GM21515 (cell line): ENCODE results near the gene CFAP65.

ENCODE experiments used
- ATAC-seq: cut with Tn5 transposase; IDR thresholded peaks from one replicate; pipeline ENCODE4 v1.9.1; 2021; ENCODE audit not compliant: unreplicated experiment

CFAP65 gene, protein sequence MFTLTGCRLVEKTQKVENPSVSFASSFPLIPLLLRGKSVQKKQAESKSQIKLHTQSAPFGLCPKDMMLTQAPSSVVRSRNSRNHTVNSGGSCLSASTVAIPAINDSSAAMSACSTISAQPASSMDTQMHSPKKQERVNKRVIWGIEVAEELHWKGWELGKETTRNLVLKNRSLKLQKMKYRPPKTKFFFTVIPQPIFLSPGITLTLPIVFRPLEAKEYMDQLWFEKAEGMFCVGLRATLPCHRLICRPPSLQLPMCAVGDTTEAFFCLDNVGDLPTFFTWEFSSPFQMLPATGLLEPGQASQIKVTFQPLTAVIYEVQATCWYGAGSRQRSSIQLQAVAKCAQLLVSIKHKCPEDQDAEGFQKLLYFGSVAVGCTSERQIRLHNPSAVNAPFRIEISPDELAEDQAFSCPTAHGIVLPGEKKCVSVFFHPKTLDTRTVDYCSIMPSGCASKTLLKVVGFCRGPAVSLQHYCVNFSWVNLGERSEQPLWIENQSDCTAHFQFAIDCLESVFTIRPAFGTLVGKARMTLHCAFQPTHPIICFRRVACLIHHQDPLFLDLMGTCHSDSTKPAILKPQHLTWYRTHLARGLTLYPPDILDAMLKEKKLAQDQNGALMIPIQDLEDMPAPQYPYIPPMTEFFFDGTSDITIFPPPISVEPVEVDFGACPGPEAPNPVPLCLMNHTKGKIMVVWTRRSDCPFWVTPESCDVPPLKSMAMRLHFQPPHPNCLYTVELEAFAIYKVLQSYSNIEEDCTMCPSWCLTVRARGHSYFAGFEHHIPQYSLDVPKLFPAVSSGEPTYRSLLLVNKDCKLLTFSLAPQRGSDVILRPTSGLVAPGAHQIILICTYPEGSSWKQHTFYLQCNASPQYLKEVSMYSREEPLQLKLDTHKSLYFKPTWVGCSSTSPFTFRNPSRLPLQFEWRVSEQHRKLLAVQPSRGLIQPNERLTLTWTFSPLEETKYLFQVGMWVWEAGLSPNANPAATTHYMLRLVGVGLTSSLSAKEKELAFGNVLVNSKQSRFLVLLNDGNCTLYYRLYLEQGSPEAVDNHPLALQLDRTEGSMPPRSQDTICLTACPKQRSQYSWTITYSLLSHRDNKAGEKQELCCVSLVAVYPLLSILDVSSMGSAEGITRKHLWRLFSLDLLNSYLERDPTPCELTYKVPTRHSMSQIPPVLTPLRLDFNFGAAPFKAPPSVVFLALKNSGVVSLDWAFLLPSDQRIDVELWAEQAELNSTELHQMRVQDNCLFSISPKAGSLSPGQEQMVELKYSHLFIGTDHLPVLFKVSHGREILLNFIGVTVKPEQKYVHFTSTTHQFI (N-terminal part only)

DNA sequence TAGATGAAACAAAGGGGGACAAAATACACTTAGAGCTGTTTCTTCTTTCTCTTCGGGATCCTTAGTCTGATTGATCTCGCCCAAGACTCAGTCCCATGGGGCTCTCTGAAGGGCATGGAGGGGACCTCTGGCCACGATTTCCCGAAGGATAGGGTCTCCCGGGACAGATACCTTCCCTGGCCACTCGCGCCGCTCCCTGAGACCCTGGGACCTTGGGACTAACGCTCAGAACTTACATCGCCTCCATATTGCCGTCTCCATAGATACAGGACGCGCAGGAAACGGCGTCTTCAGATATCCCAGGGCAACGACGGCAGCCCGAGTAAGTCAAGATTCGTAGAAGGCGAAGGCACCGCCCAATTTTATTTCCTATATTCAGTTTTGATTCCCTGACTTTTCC, at the start of gene CFAP65:
Gene CFAP65, minus strand, starts transcription at position 265 of the 400 bp plus-strand sequence. CDS start 2,468 bp downstream, outside the sequence.
- ATAC-seq, result no peak

DNA sequence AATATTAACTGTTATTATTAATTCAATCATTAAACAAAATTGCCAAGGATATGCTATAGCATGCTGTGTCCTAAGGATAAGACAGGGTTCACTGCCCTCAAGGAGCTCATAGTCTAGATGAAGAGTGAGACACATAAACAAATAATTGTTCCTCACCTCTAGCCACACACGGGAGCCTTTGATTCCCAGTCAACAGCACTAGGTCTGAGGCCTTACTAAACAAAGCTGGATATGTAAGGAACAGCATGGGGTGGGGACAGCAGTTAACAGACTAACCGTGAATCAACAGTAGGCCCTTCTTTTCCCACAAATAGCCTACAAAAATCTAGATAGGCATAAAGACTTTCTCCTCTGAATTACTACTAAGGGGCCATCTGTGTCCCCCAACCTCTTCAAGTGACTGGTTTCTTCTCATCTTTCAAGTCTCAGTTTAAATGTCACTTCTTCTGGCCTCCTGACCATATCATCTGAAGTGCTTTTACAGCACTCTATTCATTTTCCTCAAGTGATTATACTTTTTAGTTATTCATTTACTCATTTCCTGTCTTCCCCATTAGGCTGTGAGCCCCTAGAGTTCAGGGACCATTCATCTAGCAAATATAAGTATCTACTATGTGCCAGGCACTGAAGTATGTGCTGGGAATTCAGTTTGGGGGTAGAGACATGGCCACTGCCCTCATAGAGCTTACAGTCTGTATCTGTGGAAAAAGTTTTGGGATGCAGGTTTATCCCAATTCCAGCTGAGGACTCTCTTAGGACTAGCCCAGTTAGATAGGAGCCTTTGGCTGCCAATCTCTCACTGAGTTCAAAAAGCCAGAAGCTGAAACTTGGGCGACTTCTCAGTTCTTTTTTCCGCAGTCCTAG, 49.4 kb upstream of the CFAP65 start:
- no peak for ATAC-seq

DNA sequence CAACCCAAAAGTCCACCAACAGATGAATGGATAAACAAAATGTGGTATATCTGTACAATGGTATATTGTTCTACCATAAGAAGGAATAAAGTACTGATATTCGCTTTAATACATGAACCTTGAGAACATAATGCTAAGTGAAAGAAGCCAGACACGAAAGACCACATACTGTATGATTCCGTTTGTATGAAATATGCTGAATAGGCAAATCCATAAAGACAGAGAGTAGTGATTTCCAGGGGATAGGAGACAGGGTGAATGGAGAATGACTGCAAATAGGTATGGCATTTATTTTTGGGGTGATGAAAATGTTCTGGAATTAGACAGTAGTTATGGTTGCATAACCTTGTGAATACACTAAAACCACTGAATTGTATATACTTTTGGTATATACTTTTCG, 48.0 kb upstream of the CFAP65 start:
- ATAC-seq, result no peak

DNA sequence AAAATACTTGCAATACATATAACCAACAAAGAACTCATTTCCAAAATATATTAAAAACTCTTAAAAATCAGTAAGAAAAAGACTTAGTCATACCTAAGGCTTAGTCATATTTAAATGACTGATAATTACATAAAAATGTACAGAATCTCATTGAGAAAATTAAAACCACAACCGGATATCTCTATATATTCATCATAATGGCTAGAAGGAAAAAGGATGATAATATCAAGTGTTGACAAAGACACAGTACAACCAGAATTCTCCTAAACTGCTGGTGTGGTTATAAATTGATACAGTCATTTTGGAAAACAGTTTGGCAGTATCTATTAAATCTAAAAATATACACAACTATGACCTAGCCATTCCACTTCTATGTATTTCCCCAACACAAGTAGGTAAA, 46.5 kb upstream of the CFAP65 start:
- no peak for ATAC-seq

DNA sequence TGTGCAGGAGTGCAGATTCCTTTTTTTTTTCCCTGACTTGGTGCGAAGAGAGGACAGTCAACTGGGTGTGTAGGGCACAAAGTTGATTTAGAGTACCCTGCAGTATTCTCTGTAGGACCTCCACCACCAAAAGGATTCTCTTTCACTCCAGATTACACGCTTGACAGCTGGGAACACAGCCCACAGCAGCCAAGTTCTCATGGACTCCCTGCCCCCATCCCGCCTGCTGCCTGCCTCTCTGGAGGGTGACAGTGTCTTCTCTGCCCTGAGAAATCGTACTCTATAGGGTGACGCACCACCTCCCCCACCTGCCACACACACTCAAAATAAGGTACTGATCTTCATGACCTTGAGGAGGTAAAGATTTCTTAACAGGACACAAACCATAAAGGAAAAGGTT, 46.0 kb upstream of the CFAP65 start:
- no peak for ATAC-seq

DNA sequence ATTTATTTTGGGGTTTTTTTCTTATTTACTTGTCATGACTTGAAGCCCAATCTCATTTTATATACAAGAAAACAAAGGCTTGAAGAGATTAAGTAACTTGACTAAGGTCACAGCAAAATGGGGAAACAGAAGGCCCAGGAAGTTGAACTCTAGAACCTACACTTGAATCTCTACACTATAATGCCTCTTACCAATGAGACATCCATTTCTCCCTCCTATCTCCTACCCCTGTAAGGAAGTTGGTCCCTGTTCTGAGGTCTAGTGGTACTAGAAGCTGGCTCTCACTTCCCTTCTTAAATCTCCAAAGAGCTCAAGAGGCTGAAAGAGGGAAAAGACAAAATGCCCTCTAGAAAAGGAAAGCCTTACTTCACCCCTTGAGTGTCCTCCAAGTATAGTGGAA, 44.9 kb upstream of the CFAP65 start:
- no peak for ATAC-seq

DNA sequence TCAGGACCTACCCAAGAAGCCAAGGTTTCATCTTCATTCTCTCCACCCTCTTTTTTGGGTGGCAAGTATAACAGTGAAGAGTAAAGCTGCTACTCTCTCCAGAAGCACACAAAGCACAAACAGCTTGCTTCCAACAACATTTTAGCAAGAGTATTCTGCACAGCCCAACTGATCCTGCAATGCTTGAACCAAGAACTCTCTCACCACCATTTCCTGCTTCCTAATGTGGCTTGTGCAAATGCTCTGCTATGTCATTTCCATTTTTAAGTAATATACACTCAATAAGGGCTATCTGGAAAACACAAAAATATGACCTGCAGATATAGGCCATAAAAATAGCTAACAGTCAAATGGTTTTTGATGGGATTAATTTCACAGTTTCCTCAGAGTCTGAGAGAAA, 43.5 kb upstream of the CFAP65 start:
- no peak for ATAC-seq

DNA sequence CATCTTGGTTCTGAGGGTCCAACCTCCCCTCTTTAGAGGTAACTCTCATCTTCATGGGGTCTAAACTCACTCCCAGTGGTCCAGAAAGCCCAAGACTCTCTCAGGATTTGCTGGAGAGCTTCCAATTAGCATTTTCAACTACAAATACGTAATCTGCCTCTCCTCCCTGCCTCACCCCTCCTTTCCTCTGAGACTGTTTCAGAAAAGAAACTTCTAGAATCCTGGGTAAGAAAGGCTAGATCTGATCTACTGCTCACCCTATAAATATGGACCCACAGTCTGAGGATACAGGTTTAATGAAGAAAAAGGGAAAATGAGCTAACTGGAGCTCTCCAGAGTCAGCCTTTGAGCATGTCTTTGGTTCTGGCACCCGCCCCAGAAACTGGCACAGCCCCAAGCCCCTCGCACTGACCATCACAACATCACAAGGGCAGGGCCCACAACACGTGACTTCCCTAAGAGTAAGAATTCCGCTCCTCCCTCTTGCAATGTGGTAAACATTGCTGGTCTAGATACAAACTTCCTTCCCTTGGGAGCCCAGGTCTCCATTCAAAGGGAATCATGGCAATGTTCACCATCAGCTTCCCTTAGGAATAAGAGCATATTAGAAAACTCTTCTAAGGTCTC, 41.1 kb upstream of the CFAP65 start:
- ATAC-seq, result no peak

DNA sequence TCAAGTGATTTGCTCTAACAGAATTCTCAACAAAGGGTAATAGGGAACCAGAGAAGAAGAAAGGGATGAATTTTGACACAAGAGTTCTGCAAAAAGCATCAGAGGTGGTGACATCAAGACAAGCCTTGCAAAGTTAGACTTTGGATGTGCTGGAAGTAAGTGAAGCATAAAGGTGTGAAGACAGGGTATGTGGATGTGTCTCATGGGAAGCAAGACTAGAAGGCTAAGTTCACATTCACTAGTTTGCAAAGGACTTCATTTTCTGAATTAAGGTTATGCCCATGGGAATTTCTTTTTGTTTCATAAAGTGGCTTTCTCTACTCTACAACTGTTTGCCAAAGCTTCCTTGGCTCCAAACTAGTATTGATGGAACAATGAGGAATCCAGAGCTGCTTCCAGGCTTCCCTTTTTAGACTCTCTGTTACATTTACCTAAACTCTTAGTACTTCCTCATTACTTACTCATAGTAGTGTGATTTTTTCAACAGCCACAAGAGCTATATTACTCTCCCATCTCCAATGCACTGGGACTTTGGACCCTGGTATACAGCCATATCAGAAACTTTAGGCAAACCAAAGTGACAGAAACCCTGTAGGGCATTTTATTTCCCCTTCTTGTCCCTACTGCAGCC, 40.5 kb upstream of the CFAP65 start:
- ATAC-seq, result no peak

DNA sequence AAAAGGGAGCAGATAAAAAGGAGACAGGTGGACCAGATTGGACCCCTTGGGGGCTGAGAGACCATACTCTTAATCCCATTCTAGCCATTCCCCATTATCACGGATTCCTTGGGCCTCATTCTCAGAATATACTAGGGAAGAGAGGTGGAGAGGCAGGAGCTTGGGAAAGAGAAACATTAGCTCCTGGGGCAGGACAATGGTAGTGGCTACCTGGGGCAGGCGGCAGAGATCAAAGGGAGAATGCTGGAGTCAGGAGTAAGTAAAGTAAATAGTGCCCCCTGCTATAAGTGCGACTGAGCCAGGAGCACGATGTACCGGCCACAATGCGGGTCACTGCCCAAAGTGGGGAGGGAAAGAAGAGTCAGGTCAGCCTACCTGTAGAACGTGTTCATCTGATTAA, 39.8 kb upstream of the CFAP65 start:
- no peak for ATAC-seq

DNA sequence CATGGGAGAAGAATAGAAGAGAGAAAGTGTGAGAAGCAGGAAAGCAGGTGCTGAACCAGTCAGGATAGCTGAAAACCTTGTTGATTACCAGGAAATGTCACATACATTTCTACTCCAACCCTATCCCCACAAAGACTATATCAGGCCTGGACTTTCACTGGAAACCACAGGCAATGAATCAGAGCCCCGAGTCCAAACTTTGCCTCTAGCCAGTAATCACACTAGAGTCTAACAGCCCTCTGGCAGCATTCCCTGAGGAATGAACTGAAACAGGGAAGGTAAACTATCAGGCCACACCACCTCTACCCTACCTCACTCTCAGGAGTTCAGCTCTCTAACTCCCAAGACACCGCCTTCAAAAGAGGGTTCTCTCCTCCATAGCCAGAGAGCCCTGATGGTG, 38.1 kb upstream of the CFAP65 start:
- ATAC-seq, result no peak

DNA sequence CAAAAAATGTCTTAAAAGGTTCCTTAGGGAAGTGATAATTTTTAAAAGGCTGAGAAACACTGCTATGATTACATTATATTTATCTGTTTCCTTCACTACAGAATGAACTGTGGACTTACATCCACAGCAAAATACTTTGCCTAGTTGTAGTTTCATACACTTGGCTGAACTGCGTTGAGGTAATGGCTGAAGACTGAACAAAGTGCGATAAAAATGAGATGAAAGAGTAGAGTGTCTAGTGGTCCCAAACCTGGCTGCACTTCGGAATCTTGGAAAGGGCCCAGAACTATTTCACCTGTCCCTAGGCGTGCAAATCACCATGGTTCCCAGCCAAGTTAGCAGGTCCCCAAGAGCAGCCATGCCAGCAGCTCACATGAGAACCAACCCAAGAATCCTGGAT, 37.6 kb upstream of the CFAP65 start:
- no peak for ATAC-seq

DNA sequence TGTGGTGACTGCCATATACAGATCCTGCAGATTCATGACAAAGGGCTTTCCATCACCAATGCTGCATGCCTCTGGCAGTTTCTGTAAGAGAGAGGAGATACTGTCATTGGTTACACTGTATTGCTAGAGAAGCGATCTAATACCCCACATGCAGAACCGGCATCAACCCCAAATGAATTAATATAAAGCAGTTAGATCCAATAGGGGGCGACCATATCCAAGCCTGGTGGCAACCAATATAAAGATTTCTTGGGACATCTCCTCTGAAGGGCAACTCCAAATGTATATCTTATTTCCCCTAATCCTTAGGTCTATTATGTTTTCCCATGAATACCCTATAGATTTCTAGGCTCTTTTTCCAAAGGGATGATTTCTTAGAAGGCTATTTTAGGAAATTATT, 36.8 kb upstream of the CFAP65 start:
- no peak for ATAC-seq

DNA sequence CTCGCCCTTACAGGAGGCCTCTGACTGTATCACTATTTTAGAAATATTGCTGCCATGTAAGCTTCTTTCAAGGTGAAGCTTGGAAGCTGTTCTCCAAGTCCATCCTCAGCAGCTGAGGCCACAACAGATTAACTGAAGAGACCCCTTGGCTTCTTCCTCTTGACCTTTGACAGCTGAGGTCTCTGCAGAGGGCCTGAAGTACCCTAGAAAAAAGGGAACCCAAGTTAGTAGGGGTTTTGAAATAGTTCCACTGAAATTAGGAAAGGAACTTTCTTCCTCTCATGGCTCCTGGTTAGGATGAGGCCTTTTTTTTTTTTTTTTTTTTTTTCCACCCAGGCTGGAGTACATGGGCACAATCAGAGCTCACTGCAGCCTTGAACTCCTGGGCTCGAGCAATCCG, 34.9 kb upstream of the CFAP65 start:
- no peak for ATAC-seq

DNA sequence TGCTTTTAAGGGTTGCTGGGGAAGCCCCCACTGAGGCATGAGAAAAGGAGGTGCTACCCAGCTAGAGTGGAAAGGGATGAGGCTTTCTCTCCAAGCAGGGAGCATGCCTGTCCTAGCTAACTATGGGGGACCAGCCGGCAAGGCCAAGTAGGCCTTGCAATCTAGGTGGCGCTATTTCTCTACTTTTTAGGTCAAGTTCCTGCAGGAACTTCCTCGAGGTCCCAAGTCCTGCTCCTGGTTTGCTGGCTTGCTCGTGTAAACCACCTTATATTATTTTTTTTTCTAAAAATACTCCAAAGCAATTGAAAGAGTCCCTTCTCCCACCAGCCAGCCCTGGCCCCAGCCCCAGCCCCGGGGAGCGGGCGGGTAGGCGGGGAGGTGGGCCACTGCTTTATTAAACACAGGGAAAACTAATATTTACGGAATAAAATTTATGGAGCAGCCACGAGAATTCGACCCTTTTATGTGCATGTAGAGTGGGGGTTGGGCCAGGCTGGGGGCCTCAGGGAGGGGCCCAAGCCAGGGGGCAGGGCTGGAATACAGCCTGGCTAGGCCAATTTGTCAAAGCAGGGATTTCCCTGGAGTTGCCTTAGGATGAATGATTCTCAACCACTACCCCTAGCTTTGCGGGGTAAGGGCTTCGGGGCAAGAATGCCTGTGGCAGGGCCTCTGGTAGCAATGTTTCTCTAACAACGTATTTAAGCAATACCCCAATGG, 32.3 kb upstream of the CFAP65 start:
- ATAC-seq, result no peak

DNA sequence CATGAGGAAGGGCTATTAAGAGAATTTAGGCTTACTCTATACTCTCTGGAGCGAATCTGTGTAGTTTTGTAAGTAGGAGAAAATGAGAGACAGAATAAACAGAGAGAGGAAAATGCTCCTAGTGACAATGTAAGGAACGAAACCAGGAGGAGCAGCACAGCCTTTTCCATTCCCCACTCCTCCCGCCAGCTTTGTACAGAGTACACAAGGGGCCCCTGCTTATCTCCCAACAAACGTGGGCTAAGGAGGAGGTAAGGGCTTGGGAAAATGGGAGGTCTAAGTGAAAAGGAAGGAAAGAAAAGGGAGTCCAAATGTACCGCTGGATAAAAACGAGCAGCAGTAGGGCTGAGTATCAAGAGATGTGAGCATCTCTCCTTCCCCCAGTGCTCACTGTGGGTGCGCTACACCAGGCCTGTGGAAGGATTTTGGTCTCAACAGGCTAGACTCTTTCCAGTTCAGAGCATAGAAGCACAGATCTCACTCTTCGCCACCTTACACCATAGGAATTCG, 31.5 kb upstream of the CFAP65 start:
- no peak for ATAC-seq

DNA sequence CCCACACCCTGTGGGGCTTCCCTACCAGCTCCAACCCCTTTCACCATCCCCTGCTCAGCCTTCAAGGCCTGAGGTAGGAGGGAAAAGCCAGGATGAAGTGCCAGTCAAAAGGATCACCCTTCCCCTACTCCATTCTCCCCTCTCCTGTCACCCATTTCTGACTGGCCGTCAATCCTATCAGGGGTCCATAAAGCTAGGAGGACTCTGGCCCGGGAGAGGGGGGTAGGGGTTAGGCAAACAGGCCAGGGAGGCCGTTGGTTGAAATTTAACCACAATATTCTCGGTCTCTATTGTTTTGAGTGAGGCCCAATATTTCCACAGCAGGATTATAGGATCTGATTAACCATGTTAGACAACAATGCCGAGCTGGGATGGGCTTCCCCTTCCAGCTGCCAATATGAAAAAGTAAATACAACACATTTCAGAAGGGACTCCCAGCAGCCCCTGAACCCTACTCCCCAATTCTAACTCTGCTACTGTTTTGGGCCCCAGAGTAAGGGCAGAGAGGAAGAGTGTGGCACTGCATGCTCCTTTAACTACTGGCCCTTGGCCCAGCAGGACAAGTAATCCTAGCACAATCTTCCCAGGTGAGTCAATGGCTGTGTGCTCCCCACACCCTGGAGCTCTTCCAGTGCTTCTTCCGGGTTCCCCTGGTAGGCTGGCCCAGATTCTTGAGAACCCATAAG, 30.0 kb upstream of the CFAP65 start:
- ATAC-seq, result no peak

DNA sequence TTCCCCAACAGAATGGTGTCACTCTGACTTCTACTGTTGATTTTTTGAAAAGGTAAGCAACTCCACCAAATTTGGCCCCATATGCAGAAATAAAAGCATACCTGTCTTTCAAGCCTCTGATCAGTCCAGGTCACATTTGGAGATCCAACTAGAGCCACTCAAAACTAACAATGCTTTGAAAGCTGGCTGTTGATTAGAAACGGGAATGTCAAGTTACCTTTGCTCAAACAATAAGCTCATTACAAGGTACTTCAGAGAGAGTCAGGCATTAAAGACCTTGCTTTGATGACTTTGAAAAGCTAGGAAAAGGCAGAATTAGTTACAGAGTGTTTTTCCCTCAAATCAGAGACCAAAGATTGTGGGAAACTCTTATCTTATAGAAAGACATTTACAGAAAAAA, 24.2 kb upstream of the CFAP65 start:
- ATAC-seq, result no peak
